Midbrain (tissue), 1 donor: ENCODE measurements around the gene SCMH1.
"Not testable (repeated sequence)": the region's sequence is repeated elsewhere in the genome, so short reads cannot be mapped to it uniquely, and the experiment has no call there.

ENCODE experiments used
- DNase-seq: peaks from one replicate; lab custom pipeline; 2025; lab: John Stamatoyannopoulos, UW

Gene SCMH1

GRCh38 chr1:41249319-41249718, 7.2 kb upstream of the SCMH1 start:
- DNase-seq: no peak

- no peak for DNase-seq
Observed at GRCh38 chr1:41246568-41246967, 4.5 kb upstream of the SCMH1 start.

GRCh38 chr1:41245659-41246058, 3.6 kb upstream of the SCMH1 start:
- DNase-seq: no peak

- no peak for DNase-seq
Observed at GRCh38 chr1:41243079-41243385, 926 bp upstream of the SCMH1 start.

GRCh38 chr1:41242342-41243078, 404 bp upstream of the SCMH1 start:
- no peak for DNase-seq

GRCh38 chr1:41241354-41241748, 755 bp downstream of the SCMH1 start:
- peak; percentile 38 for DNase-seq

- peak; percentile 15 for DNase-seq
Observed at GRCh38 chr1:41240781-41241353, 1.2 kb downstream of the SCMH1 start.

GRCh38 chr1:41239988-41240610, 2.0 kb downstream of the SCMH1 start:
- DNase-seq: no peak

- DNase-seq: no peak
Observed at GRCh38 chr1:41238311-41238988, 3.7 kb downstream of the SCMH1 start.

- no peak for DNase-seq
Observed at GRCh38 chr1:41236781-41237180, 5.3 kb downstream of the SCMH1 start.

GRCh38 chr1:41235893-41236292, 6.2 kb downstream of the SCMH1 start:
- no peak for DNase-seq

- DNase-seq: no peak
Observed at GRCh38 chr1:41233708-41234107, 8.4 kb downstream of the SCMH1 start.

- no peak for DNase-seq
Observed at GRCh38 chr1:41232305-41232704, 9.8 kb downstream of the SCMH1 start.

- no peak for DNase-seq
Observed at GRCh38 chr1:41230656-41231055, 11.4 kb downstream of the SCMH1 start.

GRCh38 chr1:41229219-41229618, 12.9 kb downstream of the SCMH1 start:
- not testable (repeated sequence) for DNase-seq

- DNase-seq: no peak
Observed at GRCh38 chr1:41226815-41227434, 15.2 kb downstream of the SCMH1 start.

GRCh38 chr1:41225495-41225894, 16.6 kb downstream of the SCMH1 start:
- no peak for DNase-seq

- DNase-seq: no peak
Observed at GRCh38 chr1:41222496-41222895, 19.6 kb downstream of the SCMH1 start.

- no peak for DNase-seq
Observed at GRCh38 chr1:41221995-41222394, 20.1 kb downstream of the SCMH1 start.

GRCh38 chr1:41218152-41218551, 24.0 kb downstream of the SCMH1 start:
- DNase-seq: no peak

GRCh38 chr1:41217441-41217840, 24.7 kb downstream of the SCMH1 start:
- DNase-seq: no peak

- no peak for DNase-seq
Observed at GRCh38 chr1:41215623-41216022, 26.5 kb downstream of the SCMH1 start.

- DNase-seq: no peak
Observed at GRCh38 chr1:41213341-41213740, 28.8 kb downstream of the SCMH1 start.
